Cerebellar cortex (tissue), 1 donor: Measurements from ENCODE around the gene COL4A1.
"Not testable (repeated sequence)": the region's sequence is repeated elsewhere in the genome, so short reads cannot be mapped to it uniquely, and the experiment has no call there.

Experiments used
- DNase-seq: peaks from one replicate; pipeline ENCODE4 v3.0.0-alpha.2; 2015; ENCODE audit warnings: low spot score

COL4A1 gene

DNA sequence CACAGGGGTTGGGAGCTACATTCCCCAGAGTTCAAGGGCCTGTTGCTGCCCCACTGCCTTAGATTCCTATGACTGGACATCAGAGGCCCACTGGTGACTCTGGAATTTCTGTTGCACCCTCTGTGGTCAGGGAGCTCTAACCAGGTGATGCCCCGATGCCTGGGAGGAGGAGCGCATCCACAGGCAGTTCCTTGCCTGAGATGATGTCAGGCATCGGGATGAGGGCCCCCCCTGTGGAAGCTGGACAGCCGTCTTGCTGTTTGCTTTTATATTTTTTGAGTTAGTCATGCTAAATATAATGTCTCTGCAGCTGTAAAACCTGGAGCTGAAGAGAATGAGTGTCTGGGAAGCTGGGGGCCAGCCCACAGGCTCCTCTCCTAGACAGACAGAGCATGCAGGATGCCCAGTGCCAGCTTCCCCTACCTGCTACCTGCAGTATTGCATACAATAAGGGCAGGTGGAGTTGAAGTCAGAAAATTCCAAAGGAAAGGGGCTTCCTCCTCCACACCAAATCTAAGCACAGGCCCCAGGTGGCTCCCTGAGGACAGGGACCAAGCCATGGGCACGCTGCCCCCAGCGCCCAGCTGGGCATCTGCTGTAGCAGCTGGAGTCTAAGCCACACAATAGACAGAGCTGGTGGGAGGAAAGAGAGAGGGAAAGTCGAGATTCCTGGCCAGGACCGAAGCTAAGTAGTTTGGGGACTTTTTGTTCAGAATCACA, 16.4 kb upstream of the COL4A1 start:
- no peak for DNase-seq

DNA sequence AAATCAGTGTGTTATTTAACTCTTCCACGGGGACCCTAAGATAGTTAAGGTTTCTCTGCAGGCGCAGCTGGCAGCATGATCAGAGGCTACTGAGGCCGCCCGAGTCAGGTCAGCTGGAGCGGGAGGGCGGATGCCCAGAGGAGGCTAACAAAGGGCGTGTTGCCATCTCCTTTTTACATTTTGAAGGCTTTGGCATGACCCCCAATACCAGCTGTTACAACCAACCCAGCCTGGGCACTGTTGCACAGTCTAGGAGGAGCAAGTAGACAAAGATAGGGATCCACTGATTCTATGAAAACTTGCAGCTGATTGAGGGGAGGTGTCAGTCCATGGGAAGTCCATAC, 15.8 kb upstream of the COL4A1 start:
- DNase-seq = no peak

DNA sequence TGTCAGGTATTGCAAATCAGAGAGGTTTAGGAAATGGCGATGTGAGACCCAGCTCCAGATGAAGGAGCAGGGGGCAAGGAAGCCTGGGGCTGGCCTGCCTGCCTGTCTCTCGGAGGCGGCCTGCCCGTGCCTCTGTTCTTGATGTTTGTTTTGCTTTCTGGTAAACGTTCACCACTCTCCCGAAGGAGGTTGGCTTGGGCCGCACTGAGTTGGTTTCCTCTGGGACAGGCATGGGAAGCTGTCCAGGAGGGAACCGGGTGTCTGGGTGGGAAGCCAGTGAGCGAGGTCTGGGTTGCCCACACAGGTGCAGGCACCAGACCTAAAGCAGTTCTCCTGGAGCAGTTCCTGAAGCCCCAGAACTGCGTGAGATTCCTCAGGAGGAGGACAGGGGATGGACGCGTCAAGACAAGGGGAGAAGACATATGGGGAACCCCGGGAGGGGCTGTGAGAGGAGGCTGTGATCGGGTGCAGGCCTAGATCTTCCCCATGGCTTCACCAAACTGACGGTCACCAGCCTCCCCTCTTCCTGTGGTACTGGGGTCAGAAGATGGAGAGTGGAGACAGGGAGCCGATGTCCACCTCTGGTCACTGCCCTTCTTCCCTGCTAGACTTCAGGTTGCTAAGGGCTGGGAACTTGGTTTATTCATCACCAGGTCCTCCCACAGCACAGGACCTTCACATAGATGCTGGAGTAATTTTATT, 15.3 kb upstream of the COL4A1 start:
- no peak for DNase-seq

DNA sequence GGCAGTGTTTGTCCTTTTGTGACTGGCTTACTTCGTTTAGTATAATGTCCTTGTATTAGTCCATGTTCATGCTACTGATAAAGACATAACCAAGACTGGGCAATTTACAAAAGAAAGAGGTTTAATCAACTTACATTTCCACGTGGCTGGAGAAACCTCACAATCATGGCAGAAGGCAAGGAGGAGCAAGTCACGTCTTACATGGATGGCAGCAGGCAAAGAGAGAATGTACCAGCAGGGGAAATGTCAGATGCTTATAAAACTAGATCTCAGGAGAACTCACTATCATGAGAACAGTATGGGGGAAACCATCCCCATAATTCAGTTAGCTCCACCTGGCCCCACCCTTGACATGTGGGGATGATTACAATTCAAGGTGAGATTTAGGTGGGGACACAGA, 14.6 kb upstream of the COL4A1 start:
- not testable (repeated sequence) for DNase-seq

DNA sequence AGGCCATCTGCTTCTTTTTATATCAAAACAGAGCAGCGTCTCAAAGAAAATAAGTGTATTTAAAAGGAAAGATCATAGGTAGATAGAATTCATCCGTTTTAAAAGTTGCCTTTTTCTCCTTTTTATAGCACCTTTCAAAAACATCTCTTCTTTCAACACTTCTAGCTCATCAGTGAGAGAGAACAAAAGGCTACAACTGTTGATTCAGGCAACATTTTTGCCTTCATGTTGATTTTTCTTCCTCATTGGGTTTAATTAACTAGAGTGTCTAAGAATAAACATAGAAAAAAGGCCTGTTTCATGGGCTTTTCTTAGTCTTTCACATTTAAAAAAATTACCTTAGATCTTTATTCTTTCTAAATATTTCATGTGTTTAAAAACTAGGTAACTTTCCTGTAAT, 13.7 kb upstream of the COL4A1 start:
- no peak for DNase-seq

DNA sequence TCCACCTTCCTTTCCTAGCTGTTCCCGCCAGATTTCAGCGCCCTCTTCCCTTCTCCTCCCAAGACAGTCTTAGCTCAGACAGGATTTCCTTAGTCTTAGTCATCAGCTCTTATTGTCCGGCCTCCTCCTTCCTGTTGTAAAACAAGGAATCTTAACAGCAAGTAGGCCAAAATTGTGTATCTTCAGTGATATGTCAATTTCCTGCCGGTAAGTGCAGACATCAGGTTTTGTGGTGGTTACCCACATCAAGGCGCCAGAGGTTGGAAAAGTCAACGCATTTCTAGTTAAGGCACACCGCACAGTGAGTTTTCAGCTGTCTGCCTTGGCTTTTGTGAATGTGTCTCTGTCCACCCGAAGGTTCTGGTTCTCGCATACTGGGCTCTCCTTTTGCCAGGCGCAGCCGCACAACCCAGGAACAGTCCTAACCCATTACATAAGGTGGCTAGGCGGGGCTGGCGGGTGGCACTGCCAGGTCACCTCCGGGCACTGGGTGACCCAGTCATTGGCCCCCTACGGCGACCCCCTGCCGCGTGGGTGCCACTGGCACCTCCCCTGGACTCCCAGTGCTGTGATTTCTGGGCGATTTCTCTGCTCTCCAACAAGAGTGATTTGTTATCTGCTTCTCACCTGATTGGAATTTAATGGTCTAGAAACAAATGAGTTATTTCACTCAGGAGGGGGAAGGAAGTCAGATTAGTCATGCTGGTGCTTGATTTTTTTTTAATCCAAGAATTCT, 13.0 kb upstream of the COL4A1 start:
- DNase-seq = no peak

DNA sequence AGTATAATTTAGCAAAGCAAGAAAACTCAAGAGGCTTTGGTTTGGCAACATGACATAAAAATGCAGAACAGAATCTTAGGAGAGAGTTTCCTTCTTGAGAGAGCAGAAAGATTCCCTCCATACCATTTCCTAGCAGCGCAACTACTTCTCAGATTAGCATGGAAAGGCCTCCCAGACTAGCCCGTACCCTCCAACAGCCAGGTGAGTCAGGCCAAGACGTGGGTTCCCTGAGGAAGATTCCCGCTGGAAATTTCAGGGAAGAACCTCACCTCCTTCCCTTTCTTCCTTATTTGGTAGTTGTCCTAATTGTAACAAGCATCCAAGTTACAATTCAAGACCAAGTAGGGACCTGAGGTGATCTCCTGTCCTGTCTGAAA, 12.4 kb upstream of the COL4A1 start:
- no peak for DNase-seq

DNA sequence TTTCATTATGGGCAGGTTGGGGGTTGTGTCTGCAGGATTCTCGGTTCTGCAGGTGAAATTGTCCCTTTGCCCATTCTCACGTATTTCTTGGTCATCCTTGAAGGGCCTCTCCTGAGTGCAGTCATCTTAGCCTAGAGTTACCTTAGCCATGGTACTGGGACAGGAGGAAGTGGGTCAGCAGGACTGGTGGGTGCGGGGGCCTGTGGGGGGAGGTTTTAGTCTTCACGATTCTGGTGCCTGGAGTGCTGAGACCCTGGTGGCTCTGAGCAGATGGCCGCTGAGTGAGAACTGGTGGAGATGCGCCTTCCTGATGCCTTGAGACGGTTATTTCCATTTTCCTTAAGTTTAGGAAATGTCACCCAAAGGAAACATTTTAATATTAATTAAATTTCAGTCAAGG, 12.0 kb upstream of the COL4A1 start:
- no peak for DNase-seq

DNA sequence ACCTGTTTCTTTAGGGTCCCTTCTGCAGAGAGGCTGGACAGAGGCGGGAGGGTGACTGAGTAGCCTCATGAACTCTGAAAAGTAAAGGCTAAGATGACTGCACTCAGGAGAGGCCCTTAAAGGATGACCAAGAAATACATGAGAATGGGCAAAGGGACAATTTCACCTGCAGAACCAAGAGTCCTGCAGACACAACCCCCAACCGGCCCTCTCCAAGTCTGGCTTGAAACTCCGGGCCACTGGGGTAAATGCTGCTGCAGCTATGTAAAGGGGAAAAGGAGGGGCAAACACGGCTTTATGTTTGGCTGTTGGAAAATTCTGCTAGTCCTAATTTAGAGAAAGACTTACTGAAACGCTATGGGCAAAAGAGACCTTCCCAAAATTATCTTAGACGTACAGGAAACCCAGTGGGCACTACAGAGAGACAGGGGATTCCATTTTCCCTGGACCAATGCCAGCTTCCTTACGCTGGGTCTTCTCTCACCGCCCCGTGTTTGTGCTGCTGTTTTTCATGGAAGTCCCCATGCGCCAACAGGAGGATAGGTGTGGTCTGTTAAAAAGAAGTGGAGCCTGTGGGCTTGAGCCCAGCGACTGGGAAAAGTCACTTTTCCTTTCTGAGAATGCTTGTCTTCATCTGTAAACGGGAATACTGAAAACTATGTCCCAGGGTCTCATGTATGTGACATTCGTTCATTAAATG, 10.7 kb upstream of the COL4A1 start:
- DNase-seq = no peak

DNA sequence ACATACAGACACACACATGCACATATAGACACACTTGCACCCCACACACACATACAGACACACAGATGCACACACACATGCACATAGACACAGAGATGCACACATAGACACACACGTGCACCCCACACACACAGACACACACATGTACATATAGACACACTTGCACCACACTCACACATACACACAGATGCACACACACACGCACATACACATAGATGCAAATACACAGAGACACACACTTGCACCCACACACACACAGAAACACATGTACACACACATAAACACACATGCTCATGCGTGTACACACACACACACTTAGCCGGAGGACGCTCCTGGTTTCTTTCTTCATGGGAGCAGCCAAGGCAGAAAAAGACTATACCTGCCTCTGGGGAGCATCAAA, 10.1 kb upstream of the COL4A1 start:
- no peak for DNase-seq

DNA sequence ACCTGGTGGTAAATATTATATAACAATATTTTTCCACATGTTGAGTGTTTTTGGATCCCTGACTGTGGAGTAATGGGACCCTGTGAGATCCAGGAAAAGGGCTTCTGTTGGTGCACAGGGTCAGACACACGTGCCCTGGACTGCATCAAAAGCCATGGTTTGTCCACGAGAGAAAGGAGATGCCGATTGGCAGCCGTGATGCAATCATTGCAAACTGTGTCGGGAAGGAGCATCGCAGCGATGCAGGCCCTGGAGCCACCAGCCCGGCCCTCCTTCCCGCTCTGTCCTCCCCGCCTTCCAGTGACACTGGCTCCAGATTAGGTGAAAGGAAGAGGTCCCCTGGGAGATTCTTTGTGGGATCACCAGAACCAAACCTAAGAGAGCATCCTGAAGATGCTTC, 9.2 kb upstream of the COL4A1 start:
- DNase-seq = no peak

DNA sequence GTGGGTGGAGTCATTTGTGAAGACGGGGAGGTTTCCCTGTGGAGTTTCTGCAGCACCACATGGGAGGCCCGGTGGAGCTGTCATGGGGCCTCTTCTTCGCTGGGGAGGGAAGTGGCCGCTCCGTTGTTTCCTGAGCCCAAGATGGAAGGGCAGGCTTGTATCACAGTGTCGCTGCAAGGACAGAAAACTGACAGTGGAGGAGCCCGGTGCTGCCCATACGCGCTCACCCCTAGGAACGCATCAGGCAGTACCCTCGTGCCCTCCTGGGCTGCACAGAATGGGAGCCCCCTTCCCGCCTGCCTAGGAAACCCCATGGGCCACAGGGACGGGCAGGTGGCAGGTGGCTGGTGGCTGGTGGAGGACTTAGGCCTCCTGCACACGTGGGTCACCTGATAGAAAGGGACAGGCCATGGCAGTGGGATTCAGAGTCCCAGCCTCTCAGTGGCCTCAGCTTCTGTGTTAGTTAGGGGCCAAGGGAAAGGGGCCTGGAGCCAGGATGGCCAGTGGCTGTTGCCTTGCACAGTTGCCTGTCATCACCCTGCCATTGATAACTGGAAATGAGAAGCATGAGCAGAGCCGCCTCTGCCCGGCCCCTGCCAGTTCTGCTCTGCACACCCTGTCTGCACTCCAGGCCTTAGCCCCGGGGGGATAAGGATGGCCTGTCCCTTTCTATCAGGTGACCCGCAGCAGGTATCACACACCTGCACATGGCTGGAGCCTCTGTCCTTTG, 7.7 kb upstream of the COL4A1 start:
- no peak for DNase-seq

DNA sequence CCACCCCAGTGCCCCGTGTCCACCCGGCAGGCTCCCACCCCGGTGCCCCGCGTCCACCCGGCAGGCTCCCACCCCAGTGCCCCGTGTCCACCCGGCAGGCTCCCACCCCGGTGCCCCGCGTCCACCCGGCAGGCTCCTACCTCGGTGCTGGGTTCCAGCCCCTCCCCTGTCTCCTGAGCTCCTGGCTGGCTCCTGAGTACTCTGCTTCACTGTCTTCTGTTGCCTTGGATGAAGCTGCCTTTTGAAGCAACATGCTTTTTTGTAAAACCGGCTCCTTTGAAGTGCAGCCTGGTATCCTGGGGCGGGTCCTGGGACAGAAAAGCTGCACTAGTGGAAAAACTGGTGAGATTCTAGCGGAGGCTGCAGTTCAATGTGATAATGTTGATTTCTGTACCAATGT, 6.8 kb upstream of the COL4A1 start:
- DNase-seq = not testable (repeated sequence)

DNA sequence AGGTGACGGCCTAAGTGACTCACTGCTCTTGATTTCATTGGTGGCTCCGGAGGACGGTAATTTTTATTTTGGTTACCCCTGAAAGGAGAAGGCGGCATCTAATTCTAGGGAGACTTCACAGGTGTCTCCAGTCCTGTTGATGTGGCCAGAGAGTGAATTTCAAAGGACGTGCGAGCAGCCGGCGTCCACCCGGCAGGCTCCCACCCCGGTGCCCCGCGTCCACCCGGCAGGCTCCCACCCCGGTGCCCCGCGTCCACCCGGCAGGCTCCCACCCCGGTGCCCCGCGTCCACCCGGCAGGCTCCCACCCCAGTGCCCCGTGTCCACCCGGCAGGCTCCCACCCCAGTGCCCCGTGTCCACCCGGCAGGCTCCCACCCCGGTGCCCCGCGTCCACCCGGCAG, 6.3 kb upstream of the COL4A1 start:
- DNase-seq = not testable (repeated sequence)

DNA sequence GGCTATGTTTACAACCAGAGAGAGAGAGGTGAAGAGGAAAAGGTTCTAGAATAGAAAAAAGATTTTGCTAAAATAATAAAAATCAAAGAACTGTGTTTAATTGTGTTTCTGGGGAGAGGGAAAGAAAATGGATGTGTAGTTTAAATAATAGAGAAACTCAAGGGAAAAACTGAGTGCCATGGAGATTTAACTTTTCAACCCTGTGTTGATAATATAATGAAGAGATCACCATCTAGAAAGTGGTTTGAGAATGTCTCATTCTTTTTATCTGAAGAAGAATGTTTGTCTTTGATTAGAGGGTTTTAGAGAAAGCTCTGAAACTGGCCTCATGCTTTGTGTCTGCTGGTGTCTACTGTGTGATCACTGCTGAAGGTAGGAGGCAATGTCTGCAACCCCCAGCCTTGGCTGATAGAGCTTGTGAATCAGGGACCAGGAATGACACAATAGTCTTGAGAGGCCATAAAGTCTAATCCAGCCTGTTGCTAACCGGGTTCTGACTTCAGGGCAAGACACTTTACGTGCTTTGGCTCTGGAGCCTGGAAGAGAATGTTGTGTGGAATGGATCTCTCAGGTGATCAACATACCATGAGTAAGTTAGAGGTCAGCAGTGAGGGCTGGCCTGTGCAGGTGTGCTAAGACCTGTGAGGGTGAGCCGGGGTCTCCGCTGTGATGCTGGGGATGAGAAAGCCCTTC, 5.5 kb upstream of the COL4A1 start:
- no peak for DNase-seq

DNA sequence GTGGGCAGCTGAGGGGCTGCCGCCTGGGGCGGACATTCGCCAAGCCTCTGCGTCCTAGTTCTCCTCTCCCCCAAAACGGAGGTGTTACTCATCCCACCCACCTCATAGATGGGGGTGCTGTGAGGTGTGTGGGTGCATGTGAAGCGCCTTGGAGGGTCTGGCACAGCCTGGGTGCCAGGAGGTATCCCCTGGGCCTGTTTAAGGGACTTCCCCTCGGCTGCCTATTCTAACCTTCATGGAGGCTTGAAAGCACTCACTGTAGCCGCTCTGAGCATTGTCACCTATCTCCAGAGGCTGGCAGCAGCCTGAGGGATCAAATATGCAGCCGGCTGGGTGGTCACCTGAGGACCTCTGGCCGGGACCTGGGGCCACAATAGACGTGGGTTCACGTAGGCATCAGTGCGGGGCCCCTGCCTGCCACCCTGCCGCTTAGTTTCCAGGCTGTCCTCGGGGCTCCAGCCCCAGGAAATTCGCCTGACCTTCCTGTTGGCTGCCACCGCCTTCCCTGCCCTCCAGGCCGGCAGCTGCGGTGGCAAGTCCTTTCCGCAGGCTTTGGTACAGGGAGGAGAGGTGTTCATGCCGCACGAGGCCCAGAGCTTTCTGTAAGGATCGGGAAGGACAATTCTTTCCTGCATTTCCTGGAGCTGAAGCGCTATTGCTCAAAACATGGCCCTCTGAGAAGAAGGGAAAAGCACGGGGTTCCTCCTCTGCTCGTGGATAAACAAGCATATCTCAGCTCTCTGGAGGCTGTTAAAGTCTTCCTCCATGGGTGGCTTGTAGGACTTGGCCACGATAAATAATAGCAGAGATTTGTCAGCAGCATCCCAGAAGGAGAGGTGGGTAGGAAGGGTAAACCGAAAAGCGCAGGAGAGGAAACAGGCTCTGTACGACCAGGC, 4.7 kb upstream of the COL4A1 start:
- DNase-seq = no peak

DNA sequence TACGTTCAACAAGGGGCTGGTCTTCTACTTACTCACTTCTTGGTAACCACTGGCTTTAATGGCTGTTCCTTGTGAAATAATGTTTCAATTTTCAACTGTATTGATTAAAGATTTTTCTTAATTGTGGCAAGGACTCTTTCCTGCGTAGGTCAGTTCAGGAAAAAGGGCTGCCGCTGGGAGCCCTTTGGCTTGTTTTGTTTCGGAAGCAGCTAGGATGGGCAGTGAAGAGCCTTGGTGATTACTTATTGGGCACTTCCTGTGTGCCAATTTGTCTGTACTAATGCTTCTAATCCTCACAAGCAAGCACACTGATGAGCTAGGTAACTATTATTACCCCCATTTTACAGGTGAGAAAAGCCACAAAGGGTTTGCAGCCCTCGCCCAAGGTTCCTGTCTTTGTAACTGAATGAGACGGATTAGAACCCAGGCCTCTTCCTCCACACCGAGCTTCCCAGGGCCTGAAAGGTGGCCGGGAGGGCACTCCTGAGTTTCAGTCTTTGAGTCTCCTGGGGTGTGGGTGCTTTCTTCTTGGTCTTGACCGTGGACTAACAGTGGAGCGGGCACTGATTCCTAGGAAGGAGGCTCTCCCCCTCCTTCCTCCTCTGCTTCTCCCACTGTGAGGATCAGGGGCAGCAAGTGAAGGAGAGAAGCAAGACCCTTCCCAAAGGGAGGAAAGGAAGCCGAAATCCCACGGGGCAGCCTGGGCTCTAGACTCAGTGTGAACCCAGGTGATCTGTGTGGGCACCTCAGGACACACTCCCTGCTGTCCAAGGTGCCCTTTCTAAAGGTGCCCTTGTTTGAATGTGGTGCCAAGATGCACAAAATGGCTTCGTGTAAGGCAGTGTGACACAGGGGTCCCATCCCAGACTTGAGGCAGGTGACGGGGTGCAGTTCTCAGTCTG, 3.8 kb upstream of the COL4A1 start:
- no peak for DNase-seq

DNA sequence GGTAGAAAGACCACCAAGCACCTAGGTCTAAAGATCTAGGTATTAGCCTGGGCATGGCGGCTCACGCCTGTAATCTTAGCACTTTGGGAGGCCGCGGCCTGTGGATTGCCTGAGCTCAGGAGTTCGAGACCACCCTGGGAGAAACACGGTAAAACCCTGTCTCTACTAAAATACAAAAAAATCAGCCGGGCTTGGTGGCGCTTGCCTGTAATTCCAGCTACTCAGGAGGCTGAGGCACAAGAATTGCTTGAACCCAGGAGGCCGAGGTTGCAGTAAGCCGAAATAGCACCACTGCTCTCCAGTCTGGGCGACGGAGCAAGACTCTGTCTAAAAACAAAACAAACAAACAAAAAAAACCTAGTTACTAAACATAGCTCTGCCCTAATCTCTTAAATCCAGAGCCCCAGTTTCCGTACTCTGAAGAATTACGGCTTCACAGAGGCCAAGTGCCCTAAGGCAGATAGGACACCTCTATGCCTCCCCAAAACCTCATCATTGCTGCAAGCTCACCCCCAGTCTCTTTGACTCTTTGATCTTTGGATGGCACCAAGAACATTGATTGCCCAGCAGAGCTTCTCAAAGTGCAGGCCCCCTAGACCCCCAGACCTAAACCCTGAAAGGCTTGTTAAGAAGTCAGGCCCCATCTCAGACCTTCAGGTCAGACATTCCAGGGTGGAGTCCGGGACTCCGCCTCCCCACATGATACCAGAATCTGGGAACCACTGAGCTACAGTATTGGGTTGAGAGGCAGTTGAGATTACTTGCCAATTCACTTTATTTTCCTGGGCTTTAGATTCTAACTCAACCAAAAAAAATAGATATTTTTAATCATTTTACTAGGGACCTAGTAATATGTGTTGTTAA, 2.9 kb upstream of the COL4A1 start:
- DNase-seq = no peak
